Body of pancreas (tissue), 4 donors: Measurements from ENCODE around the gene SNX30. TPM values are rescaled to one million over a fixed set of nuclear protein-coding genes. Genes with fewer than 3 reads are reported as not detected.

Experiments
- ATAC-seq: fragments of 150-250 bp; one replicate; pipeline ENCODE4 v1.9.1; 2016
- DNase-seq, 4 donors: peaks; one replicate each; pipeline ENCODE4 v3.0.0-alpha.2; 2019
- H3K27ac ChIP-seq, 4 donors: fragments of 200-600 bp; sonication (generic); 1 replicate in 3 of 4; 2 replicates in 1 of 4; pipeline versions ENCODE4 v1.5.1 to v1.6.1; 2016 to 2019; ENCODE audit warnings: mild to moderate bottlenecking in 1 of 4, mixed read lengths in 1 of 4, moderate library complexity in 1 of 4
- H3K27me3 ChIP-seq, 2 donors: fragments of 200-600 bp; sonication (generic); one replicate each; pipeline ENCODE4 v1.6.0; 2016; ENCODE audit warnings: mild to moderate bottlenecking in 1 of 2
- H3K36me3 ChIP-seq, 2 donors: fragments of 200-600 bp; sonication (generic); replicated peaks in 1 of 2; 2 replicates each; pipeline ENCODE4 v1.5.1; 2016; ENCODE audit warnings: low read depth in 2 of 2; ENCODE audit not compliant: insufficient read depth in 1 of 2
- H3K4me1 ChIP-seq: fragments of 200-600 bp; sonication (generic); one replicate; pipeline ENCODE4 v1.6.0; 2016
- H3K4me3 ChIP-seq, 2 donors: fragments of 200-600 bp; sonication (generic); 1 replicate in 1 of 2; 2 replicates in 1 of 2; pipeline ENCODE4 v1.5.1; 2016 to 2019
- H3K9me3 ChIP-seq, 3 donors: fragments of 200-600 bp; sonication (generic); 1 replicate in 2 of 3; 2 replicates in 1 of 3; pipeline ENCODE4 v1.5.1; 2016
- POLR2A ChIP-seq, 3 donors: fragments of 450-650 bp; IDR thresholded peaks; one replicate each; pipeline ENCODE4 v1.6.1; 2016; ENCODE audit warnings: antibody characterized with exemption in 3 of 3, mild to moderate bottlenecking in 2 of 3
- WGBS, 2 donors: methylation state at CpG; one replicate each; pipeline ENCODE4 v1.1.5; 2017; 5-methylcytosine and 5-hydroxymethylcytosine counted together
- intact Hi-C: fragments of 100-400 bp; cut with DNase I; formaldehyde crosslinking; loops from one replicate; pipeline ENCODE4 v1.15.1; 2023
- total RNA-seq, 2 donors: library from RNA; depleted of rRNA; stranded (reverse); fragments of >200 nt; gene quantifications; one replicate each; pipeline ENCODE4 v1.1.0, GENCODE V29; 2016
- TF ChIP-seq, protein P1 (sequence below), 7 experiments: fragments of 450-650 bp in 4 of 7; fragments of 200-600 bp in 3 of 7; sonication (generic) in 3 of 7; IDR thresholded peaks; one replicate each; pipeline ENCODE4 v1.5.1; 2016 to 2019; ENCODE audit warnings: antibody characterized with exemption in 7 of 7

The SNX30 gene
- total RNA-seq, 2 donors from 2014 or later: 4.6 to 8.6 TPM

DNA sequence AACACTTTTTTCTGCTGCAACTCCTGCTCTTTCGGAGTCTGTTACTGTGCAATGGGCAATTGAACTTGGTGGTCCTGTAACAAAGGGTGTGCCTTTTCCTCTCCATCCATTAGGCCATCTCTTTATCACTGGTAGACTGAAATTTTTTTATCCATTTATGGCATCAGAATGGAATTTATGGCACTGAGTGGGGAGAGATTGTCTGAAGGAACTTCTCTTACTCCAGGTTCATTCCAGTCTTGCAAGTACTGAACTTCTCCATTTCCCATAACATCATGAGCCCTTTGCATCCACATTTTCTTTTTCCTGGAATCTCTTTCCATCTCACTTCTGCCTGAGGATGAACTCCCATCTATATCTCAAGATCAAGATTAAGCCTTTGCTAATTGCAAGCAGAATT lies 130.1 kb downstream of the SNX30 start:
- H3K36me3 ChIP-seq: no peaks in the 10 kb centered on the region
- H3K27ac ChIP-seq: no peak overlapping the region
- no peak for TF ChIP-seq POLR2A (IDR thresholded peaks at IDR 0.05)
- TF ChIP-seq, protein P1, sequence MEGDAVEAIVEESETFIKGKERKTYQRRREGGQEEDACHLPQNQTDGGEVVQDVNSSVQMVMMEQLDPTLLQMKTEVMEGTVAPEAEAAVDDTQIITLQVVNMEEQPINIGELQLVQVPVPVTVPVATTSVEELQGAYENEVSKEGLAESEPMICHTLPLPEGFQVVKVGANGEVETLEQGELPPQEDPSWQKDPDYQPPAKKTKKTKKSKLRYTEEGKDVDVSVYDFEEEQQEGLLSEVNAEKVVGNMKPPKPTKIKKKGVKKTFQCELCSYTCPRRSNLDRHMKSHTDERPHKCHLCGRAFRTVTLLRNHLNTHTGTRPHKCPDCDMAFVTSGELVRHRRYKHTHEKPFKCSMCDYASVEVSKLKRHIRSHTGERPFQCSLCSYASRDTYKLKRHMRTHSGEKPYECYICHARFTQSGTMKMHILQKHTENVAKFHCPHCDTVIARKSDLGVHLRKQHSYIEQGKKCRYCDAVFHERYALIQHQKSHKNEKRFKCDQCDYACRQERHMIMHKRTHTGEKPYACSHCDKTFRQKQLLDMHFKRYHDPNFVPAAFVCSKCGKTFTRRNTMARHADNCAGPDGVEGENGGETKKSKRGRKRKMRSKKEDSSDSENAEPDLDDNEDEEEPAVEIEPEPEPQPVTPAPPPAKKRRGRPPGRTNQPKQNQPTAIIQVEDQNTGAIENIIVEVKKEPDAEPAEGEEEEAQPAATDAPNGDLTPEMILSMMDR (IDR thresholded peaks at IDR 0.05): no peak
- 100% methylated on average over 1 of the region's 1 CpG for WGBS, 2 donors
- ATAC-seq (no peak), DNase-seq (no peak)
- no peaks in the 10 kb centered on the region for H3K27me3 ChIP-seq
- no peaks in the 10 kb centered on the region for H3K4me1 ChIP-seq
- no peak overlapping the region for H3K4me3 ChIP-seq
- no peaks in the 10 kb centered on the region for H3K9me3 ChIP-seq
- intact Hi-C loops: no loop called here

DNA sequence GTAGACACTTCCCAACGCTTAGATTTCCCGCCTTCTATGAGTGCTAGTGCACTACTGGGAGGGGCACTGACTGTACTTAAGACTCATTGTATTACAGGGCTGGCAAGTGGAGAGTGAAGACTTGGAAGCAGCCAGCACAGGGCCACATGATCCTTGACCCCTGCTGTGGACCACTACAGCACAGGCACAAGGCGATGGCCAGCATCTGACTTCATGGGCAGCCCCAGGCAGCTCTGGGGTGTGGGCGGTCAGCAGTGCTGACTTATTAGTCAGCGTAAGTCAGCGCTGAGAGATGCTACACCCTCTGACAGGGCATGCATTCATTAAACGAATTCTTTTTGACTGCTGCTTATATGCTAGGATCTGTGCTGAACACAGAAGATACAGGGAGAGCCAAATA lies 130.8 kb downstream of the SNX30 start:
- Histone ChIP-seq H3K4me3 (no peak overlapping the region), H3K36me3 (no peaks in the 10 kb centered on the region), H3K27ac (no peak overlapping the region), H3K4me1 (no peaks in the 10 kb centered on the region), H3K27me3 (no peaks in the 10 kb centered on the region), H3K9me3 (no peaks in the 10 kb centered on the region)
- ATAC-seq: no peak
- intact Hi-C loops: no loop called here
- no peak for DNase-seq
- 95 to 100% methylated on average over 2 to 7 of the region's 7 CpGs for WGBS, 2 donors
- TF ChIP-seq POLR2A (IDR thresholded peaks at IDR 0.05): no peak
- TF ChIP-seq, protein P1 (IDR thresholded peaks at IDR 0.05): no peak

DNA sequence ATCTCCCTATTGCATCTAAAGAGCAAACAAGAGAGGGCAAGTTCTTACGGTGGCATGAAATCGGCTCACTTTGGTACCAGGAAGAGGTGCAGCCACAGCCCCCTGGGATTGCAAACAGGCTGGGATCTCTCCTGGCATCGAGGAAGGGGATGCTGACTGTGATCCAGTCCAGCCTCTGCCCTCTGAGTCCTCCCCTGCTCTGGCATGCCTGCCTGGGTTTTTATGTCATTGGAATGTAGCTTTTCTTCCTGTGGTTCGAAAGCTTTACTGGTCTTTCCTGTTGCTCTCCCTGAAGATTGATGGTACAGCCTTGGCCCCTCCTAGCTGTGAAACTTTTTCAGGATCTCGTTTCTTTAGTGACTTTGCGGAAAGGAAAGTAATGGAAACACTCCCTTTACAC lies 133.5 kb downstream of the SNX30 start:
- intact Hi-C loops: no loop called here
- WGBS, 2 donors: 32 to 41% methylated on average over 6 of the region's 6 CpGs
- ATAC-seq (no peak), DNase-seq (no peak)
- Histone ChIP-seq H3K27ac (no peak overlapping the region), H3K4me3 (no peak overlapping the region), H3K36me3 (no peaks in the 10 kb centered on the region), H3K27me3 (no peaks in the 10 kb centered on the region), H3K9me3 (no peaks in the 10 kb centered on the region), H3K4me1 (no peaks in the 10 kb centered on the region)
- TF ChIP-seq POLR2A (IDR thresholded peaks at IDR 0.05): no peak
- TF ChIP-seq, protein P1 (IDR thresholded peaks at IDR 0.05): no peak

DNA sequence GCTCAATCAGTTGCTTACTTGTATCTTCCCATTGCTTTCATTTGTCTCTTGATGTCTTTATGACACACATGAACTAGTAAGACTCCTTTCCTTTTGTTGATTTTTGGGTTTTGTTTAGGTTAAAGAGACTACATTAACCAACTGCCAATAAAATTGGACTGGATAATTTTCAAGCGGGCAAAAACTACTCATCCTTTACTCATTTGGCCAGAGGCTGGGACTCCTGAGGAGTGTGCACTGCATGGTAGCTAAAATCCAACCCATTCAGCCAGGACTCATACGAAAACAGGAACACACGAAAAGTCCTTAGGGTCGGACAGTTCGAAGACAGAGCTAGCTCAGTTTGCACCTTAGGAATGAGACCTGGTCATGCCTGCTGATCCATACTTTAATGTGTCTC lies 134.2 kb downstream of the SNX30 start:
- Histone ChIP-seq H3K4me3 (no peak overlapping the region), H3K36me3 (no peaks in the 10 kb centered on the region), H3K9me3 (no peaks in the 10 kb centered on the region), H3K4me1 (no peaks in the 10 kb centered on the region), H3K27ac (no peak overlapping the region), H3K27me3 (no peaks in the 10 kb centered on the region)
- TF ChIP-seq POLR2A (IDR thresholded peaks at IDR 0.05): no peak
- TF ChIP-seq, protein P1 (IDR thresholded peaks at IDR 0.05): no peak
- intact Hi-C loops: no loop called here
- 92 to 95% methylated on average over 5 of the region's 5 CpGs for WGBS, 2 donors
- ATAC-seq (no peak), DNase-seq (no peak)

DNA sequence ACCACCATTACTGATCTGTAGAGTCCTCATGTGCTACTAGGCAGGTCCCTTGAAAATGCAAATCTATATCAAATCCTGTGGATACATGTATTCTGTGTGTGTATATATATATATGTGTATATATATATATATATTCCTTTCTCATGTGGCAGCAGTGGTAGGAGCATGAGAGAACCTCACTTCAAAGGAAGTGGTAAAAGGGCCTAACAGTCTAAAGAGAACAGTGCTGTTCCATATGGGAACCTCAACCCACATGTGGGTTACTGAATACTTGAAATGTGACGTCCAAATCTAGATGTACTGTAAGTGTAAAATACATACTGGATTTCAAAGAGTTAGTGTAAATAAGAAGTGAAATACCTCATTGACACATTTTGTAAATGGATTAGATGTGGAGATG lies 134.8 kb downstream of the SNX30 start:
- intact Hi-C loops: no loop called here
- 53 to 75% methylated on average over 1 of the region's 1 CpG for WGBS, 2 donors
- TF ChIP-seq, protein P1 (IDR thresholded peaks at IDR 0.05): no peak
- TF ChIP-seq POLR2A (IDR thresholded peaks at IDR 0.05): no peak
- H3K9me3 ChIP-seq: no peaks in the 10 kb centered on the region
- H3K36me3 ChIP-seq: no peaks in the 10 kb centered on the region
- H3K27me3 ChIP-seq: peaks cover 0 to 4% of the 10 kb centered on the region in 2 donors
- peaks cover 5% of the 10 kb centered on the region for H3K4me1 ChIP-seq
- no peak for ATAC-seq
- H3K4me3 ChIP-seq: no peak overlapping the region
- H3K27ac ChIP-seq: no peak overlapping the region
- no peak for DNase-seq
